Sigmoid colon (tissue), 7 donors: Measurements from ENCODE around the gene SPPL3. TPM values are rescaled to one million over a fixed set of nuclear protein-coding genes. Genes with fewer than 3 reads are reported as not detected.
"Not testable (repeated sequence)": the region's sequence is repeated elsewhere in the genome, so short reads cannot be mapped to it uniquely, and the experiment has no call there.

Experiments used
- DNase-seq: peaks from one replicate; pipeline ENCODE4 v3.0.0-alpha.2; 2019
- H3K27ac ChIP-seq, 4 donors: fragments of 200-600 bp; sonication (generic); one replicate each; pipeline ENCODE4 v1.5.1; 2016 to 2019; ENCODE audit warnings: mild to moderate bottlenecking in 1 of 4
- H3K27me3 ChIP-seq, 3 donors: fragments of 200-600 bp; sonication (generic); one replicate each; pipeline ENCODE4 v1.5.1; 2019; ENCODE audit warnings: mild to moderate bottlenecking in 1 of 3
- H3K36me3 ChIP-seq, 4 donors: fragments of 200-600 bp; sonication (generic); one replicate each; pipeline ENCODE4 v1.5.1; 2016 to 2019
- H3K4me1 ChIP-seq, 4 donors: fragments of 200-600 bp; sonication (generic); one replicate each; pipeline ENCODE4 v1.5.1; 2017 to 2019
- H3K4me3 ChIP-seq, 4 donors: fragments of 200-600 bp; sonication (generic); one replicate each; pipeline ENCODE4 v1.5.1; 2017 to 2019; ENCODE audit warnings: mild to moderate bottlenecking in 2 of 4, moderate library complexity in 1 of 4
- H3K9me3 ChIP-seq, 4 donors: fragments of 200-600 bp in 3 of 4; sonication (generic) in 3 of 4; one replicate each; pipeline versions ENCODE4 v1.5.1 to v1.6.1; 2013 to 2019
- CTCF ChIP-seq, 4 experiments: fragments of 450-650 bp in 3 of 4; fragments of 200-600 bp in 1 of 4; IDR thresholded peaks; one replicate each; pipeline ENCODE4 v1.5.1; 2016 to 2019; ENCODE audit warnings: antibody characterized with exemption in 4 of 4, mild to moderate bottlenecking in 3 of 4, moderate library complexity in 2 of 4
- EP300 ChIP-seq, 4 donors: sonication (generic); formaldehyde crosslinking; IDR thresholded peaks; one replicate each; pipeline ENCODE4 v1.6.1; 2017; ENCODE audit warnings: antibody characterized with exemption in 4 of 4
- POLR2A ChIP-seq, 2 donors: fragments of 450-650 bp; IDR thresholded peaks; one replicate each; pipeline ENCODE4 v1.6.1; 2016; ENCODE audit warnings: antibody characterized with exemption in 2 of 2, mild to moderate bottlenecking in 2 of 2, moderate library complexity in 2 of 2
- POLR2AphosphoS5 ChIP-seq, 4 donors: sonication (generic); formaldehyde crosslinking; IDR thresholded peaks; one replicate each; pipeline ENCODE4 v1.6.1; 2017; ENCODE audit warnings: antibody characterized with exemption in 4 of 4
- WGBS, 2 donors: extraction: QIAGEN DNeasy Blood & Tissue Kit; methylation state at CpG; one replicate each; pipeline ENCODE4 v1.1.7; 2013; 5-methylcytosine and 5-hydroxymethylcytosine counted together
- intact Hi-C: fragments of 100-400 bp; cut with DNase I; formaldehyde crosslinking; loops from one replicate; pipeline ENCODE4 v1.15.1; 2023
- polyA plus RNA-seq, 3 donors: library from polyadenylated mRNA; stranded (reverse); fragments of 200-250 nt; gene quantifications; one replicate each; pipeline ENCODE4 v1.2.3, GENCODE V29; 2013
- total RNA-seq, 4 donors: library from RNA; depleted of rRNA; stranded (reverse); fragments of >200 nt; gene quantifications; one replicate each; pipeline ENCODE4 v1.1.0, GENCODE V29; 2016
- donor health status: healthy with polysubstance abuse.
- donor health status: Bipolar disorder and iron deficiency.
- donor health status: healthy.

SPPL3 gene
- total and polyA plus RNA-seq, 7 donors, result 8.6 to 28.0 (median 19.3) TPM

DNA sequence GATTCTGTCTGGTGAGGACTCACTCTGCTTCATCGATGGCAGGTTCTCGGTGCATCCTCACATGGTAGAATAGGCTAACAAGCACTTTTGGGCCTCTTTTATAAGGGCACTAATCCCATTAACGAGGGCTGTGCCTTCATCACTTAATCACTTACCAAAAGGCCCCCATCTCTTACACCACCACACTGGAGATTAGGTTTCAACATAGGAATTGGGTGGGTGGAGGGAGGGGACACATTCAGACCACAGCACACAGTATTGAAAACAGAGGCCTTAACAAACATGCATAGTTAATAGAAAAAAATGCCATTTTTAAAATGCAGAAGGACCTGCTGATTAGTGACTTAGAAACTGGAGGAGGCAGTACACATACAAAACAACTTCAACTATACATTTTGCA lies 61.6 kb downstream of the SPPL3 start:
- intact Hi-C loops, result no loop called here

GRCh38 chr12:120841525-120841924 lies 62.6 kb downstream of the SPPL3 start:
- H3K27ac ChIP-seq, result peak overlapping the region in 1 of 4 donors; percentile 14
- no peaks in the 10 kb centered on the region for H3K9me3 ChIP-seq
- intact Hi-C loops, result no loop called here
- H3K4me1 ChIP-seq, result peaks cover 0 to 52% (median 25%) of the 10 kb centered on the region in 4 donors
- no peak overlapping the region for H3K4me3 ChIP-seq
- H3K36me3 ChIP-seq, result no peaks in the 10 kb centered on the region
- no peaks in the 10 kb centered on the region for H3K27me3 ChIP-seq
- WGBS, 2 donors, result 82 to 86% methylated on average over 3 of the region's 3 CpGs
- TF ChIP-seq CTCF (IDR thresholded peaks at IDR 0.05), result no peak
- TF ChIP-seq POLR2AphosphoS5 (IDR thresholded peaks at IDR 0.05), result no peak
- TF ChIP-seq EP300 (IDR thresholded peaks at IDR 0.05), result no peak
- TF ChIP-seq POLR2A (IDR thresholded peaks at IDR 0.05), result no peak
- no peak for DNase-seq

More for the DNA sequence above, 61.6 kb downstream of the SPPL3 start:
- WGBS, 2 donors, result 91 to 95% methylated on average over 3 of the region's 3 CpGs
- TF ChIP-seq POLR2AphosphoS5 (IDR thresholded peaks at IDR 0.05) (no peak), CTCF (IDR thresholded peaks at IDR 0.05) (no peak), POLR2A (IDR thresholded peaks at IDR 0.05) (no peak), EP300 (IDR thresholded peaks at IDR 0.05) (no peak)
- Histone ChIP-seq H3K9me3 (no peaks in the 10 kb centered on the region), H3K27ac (no peak overlapping the region), H3K4me3 (no peak overlapping the region), H3K27me3 (no peaks in the 10 kb centered on the region), H3K36me3 (no peaks in the 10 kb centered on the region), H3K4me1 (peaks cover 0 to 52% (median 34%) of the 10 kb centered on the region in 4 donors)
- no peak for DNase-seq

DNA sequence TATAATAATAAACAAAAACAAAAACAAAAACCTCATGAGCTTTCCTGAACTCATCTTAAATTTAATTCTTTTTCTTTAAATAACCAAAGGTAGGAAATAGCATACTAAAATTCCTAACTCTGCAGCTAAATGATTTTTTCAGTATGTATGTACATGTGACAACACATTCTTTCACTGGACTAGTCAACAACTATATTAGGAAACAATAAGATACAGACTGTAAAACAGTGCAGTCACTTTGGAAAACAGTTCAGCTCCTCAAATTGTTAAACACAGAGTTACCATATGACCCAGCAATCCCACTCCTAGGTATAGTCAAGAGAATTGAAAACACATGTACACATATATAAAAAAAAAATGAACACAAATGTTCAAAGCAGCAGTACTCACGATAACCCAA lies 64.7 kb downstream of the SPPL3 start:
- Histone ChIP-seq H3K27ac (no peak overlapping the region), H3K9me3 (no peaks in the 10 kb centered on the region), H3K4me3 (no peak overlapping the region), H3K4me1 (peaks cover 0 to 54% (median 29%) of the 10 kb centered on the region in 4 donors), H3K27me3 (no peaks in the 10 kb centered on the region), H3K36me3 (no peaks in the 10 kb centered on the region)
- no peak for DNase-seq
- WGBS, 2 donors, result 90 to 92% methylated on average over 1 of the region's 1 CpG
- TF ChIP-seq CTCF (IDR thresholded peaks at IDR 0.05), result no peak
- no peak for TF ChIP-seq POLR2AphosphoS5 (IDR thresholded peaks at IDR 0.05)
- TF ChIP-seq EP300 (IDR thresholded peaks at IDR 0.05), result no peak
- no peak for TF ChIP-seq POLR2A (IDR thresholded peaks at IDR 0.05)
- intact Hi-C loops, result no loop called here

DNA sequence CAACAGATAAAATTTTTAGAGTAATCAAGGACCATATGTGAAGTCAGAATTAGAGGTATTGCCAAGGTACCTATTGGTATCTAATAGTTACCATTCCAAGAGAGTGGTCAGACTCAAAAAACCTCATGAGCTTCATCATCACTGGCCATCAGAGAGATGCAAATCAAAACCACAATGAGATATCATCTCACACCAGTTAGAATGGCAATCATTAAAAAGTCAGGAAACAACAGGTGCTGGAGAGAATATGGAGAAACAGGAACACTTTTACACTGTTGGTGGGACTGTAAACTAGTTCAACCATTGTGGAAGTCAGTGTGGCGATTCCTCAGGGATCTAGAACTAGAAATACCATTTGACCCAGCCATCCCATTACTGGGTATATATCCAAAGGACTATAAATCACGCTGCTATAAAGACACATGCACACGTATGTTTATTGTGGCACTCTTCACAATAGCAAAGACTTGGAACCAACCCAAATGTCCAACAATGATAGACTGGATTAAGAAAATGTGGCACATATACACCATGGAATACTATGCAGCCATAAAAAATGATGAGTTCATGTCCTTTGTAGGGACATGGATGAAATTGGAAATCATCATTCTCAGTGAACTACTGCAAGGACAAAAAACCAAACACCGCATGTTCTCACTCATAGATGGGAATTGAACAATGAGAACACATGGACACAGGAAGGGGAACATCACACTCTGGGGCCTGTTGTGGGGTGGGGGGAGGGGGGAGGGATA lies 65.4 kb downstream of the SPPL3 start:
- H3K36me3 ChIP-seq, H3K27ac ChIP-seq, H3K27me3 ChIP-seq, H3K9me3 ChIP-seq, DNase-seq, H3K4me3 ChIP-seq, intact Hi-C loops: not testable (repeated sequence)
- 86 to 93% methylated on average over 4 of the region's 4 CpGs for WGBS, 2 donors
- peaks cover 0 to 54% (median 30%) of the 10 kb centered on the region in 4 donors for H3K4me1 ChIP-seq

GRCh38 chr12:120836114-120836684 lies 68.0 kb downstream of the SPPL3 start:
- intact Hi-C loops, result no loop called here
- 91 to 93% methylated on average over 4 of the region's 4 CpGs for WGBS, 2 donors
- H3K4me1 ChIP-seq, result peaks cover 0 to 71% (median 55%) of the 10 kb centered on the region in 4 donors

More at GRCh38 chr12:120836114-120836684, 68.0 kb downstream of the SPPL3 start:
- H3K27me3 ChIP-seq, result no peaks in the 10 kb centered on the region
- no peak for DNase-seq
- no peaks in the 10 kb centered on the region for H3K36me3 ChIP-seq
- peak overlapping the region in 3 of 4 donors; percentile 45 to 71 (median 67) for H3K27ac ChIP-seq
- H3K9me3 ChIP-seq, result no peaks in the 10 kb centered on the region
- TF ChIP-seq POLR2AphosphoS5 (IDR thresholded peaks at IDR 0.05), result peak in 2 of 4 donors; percentile 18 to 38
- no peak for TF ChIP-seq CTCF (IDR thresholded peaks at IDR 0.05)
- H3K4me3 ChIP-seq, result no peak overlapping the region
